Tongue (tissue), 2 donors: ENCODE measurements around the gene SAA4. TPM values are rescaled to one million over a fixed set of nuclear protein-coding genes. Genes with fewer than 3 reads are reported as not detected.
"Not testable (repeated sequence)": the region's sequence is repeated elsewhere in the genome, so short reads cannot be mapped to it uniquely, and the experiment has no call there.

Experiments
- DNase-seq: peaks from one replicate; pipeline ENCODE4 v3.0.0-alpha.2; 2015
- total RNA-seq: library from RNA; depleted of rRNA; stranded (reverse); fragments of >200 nt; gene quantifications from one replicate; pipeline ENCODE4 v1.2.3, GENCODE V29; 2014

The SAA4 gene
- total RNA-seq, 1 donor from 2014 or later = not detected

GRCh38 chr11:18246379-18247190 lies 10.0 kb upstream of the SAA4 start:
- not testable (repeated sequence) for DNase-seq

DNA sequence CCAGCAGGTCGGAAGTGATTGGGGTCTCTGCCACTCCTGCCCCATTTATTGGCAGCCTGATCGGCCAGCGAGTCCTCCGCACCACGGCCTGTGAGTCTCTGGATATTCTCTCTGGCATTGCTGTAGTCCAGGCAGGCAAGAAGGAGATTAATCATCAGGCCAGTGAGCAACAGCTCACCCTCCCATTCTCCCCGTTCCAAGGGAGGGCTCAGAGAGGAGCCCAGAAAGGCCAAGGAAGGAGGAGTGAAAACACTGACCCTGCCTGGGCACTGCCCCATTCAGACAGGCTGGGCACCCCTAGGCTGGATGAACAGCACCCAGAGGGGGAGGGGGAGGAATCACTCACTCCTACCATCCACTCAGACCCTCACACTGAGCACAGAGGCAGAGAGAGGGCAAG lies 8.8 kb upstream of the SAA4 start:
- DNase-seq = no peak

- DNase-seq = peak; percentile 50
These were observed 7.3 kb upstream of the SAA4 start for GRCh38 chr11:18243783-18244362.

GRCh38 chr11:18239655-18240054 lies 3.1 kb upstream of the SAA4 start:
- no peak for DNase-seq

DNA sequence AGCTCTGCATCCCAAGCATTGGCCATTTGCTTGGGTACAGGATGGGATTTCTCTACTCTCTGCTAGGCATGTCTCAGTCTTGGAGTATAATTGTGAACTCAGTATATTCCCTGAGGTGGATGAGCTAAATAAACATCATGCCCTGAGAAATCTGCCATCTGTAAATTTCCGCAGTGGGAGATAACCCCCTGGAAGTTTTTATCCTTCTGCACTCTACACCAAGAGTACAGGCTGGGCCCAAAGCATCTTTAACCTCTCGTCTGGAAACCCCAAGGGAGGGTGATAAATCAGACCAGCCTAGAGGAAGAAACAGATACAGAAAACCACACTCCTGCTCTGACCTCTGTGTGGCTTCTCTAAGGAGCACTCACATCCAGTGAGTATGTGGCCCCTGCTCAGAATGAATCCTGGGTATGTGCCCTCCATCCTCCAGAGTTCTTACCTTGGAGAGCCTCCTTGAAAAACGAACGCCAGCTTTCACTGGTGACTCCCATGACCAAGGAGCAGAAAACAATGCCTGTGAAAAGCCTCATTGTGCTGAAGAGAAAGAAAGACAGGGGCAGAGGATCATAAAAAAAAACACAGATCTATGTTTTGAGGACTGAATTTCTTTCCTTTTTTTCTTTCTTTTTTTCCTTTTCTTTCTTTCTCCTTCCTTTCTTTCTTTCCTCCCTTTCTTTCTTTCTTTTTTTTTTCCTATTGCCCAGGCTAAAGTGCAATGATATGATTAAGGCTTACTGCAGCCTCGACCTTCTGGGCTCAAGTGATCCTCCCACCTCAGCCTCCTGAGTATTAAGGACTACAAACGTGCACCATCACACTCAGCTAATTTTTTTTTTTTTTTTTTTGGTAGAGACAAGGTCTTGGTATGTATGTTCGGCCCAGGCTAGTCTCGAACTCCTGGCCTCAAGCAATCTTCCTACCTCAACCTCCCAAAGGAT lies 938 bp downstream of the SAA4 start:
- DNase-seq = no peak

GRCh38 chr11:18233912-18234311 lies 2.7 kb downstream of the SAA4 start:
- no peak for DNase-seq

DNA sequence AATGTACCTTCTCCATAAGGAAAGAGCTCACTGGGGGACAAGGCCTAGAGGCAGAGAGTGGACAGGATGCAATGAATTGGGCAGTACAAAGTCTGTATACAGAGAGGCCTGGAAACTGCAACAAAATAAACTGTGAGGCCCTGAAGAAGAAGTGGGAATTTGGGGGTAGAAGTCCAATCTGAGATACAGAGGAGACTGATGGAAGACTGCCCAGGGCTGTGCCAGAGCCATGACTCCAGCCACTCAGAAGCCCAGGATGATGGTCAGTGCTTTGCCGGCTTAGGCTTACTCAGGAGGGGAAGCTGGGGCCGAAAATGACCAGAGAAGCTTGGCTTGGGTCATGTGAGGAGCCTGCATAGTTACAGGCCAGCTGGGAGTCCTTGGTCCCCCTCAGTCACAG lies 5.7 kb downstream of the SAA4 start:
- no peak for DNase-seq

DNA sequence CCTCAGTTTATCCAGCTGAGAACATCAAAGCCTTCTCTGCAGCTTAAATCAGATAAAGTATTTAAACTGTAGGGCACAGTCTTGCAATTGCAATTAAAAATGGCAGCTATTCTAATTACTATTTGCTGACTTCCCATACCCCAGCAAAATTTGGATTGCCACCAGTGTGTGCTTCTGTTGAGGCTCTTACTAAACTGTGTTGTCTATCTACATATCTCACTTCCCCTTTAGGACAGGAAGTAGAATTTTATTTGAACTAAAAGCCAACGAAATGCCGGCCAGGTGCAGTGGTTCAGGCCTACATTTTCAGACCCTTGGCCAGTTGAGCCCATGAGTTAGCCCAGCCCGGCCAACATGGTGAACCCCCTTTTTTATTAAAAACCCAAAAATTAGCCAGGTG lies 7.1 kb downstream of the SAA4 start:
- no peak for DNase-seq

- DNase-seq = no peak
These were observed 10.7 kb downstream of the SAA4 start for GRCh38 chr11:18225913-18226312.

- DNase-seq = no peak
These were observed 12.8 kb downstream of the SAA4 start for GRCh38 chr11:18223591-18224387.

- DNase-seq = no peak
These were observed 13.7 kb downstream of the SAA4 start for GRCh38 chr11:18222814-18223421.

- DNase-seq = no peak
These were observed 15.2 kb downstream of the SAA4 start for GRCh38 chr11:18221274-18221876.

DNA sequence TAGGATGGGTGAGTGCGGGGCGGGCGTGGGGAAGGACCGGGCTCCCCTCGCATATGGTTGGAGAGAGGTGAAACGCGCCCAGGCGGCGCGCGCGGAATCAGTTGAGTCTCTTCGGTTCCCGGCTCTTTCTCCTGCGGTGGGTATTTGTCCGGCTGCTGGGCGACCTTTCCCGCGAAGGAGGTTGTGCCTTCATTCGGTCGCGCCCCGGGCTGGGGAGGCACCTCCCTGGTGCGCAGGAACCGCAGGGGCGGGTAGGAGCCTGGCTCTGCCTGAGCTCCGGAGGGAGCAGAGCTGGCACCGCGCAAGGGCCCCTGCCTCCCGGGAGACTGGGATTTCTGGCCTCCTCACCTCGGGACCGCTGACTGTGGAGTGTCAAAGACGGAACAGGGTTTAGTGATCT lies 27.5 kb downstream of the SAA4 start:
- no peak for DNase-seq

DNA sequence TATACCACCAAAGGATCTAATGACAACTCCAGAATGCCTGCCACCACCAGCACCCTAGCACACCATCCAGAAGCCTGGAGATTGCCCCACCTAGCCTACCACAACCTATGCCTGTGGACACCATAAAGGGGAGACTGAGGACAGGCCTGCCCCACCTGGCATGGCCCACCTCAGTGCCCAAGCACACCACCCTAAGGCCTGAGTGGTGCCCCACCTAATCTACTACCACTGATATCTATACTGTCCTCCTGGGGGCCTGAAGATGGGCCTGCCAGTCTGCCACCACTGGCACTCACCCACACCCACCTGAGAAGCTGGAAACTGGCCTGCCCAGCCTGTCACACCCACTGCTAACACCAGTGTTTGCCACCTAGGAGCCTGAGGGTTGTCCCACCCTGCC lies 31.8 kb downstream of the SAA4 start:
- DNase-seq = no peak

DNA sequence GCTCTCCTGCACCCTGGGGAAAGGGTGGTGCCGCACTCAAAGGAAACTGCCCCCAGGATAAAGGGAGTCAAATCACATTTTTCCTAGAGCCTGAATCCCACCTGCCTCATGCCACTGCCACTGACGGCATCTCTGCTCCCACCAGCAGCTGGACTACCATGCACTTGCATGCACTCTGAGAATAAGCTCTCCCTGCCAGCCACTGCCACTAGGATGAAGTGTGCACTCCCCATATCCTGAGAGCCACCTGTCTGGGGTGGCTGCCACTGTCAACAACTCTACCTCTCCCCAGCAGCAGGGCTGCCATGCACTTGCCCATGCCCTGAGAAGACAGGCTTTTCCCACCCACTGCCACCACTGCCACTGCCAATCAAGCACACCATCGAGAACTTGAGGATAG lies 32.4 kb downstream of the SAA4 start:
- DNase-seq = no peak

GRCh38 chr11:18203723-18204122 lies 32.9 kb downstream of the SAA4 start:
- peak; percentile 2 for DNase-seq

DNA sequence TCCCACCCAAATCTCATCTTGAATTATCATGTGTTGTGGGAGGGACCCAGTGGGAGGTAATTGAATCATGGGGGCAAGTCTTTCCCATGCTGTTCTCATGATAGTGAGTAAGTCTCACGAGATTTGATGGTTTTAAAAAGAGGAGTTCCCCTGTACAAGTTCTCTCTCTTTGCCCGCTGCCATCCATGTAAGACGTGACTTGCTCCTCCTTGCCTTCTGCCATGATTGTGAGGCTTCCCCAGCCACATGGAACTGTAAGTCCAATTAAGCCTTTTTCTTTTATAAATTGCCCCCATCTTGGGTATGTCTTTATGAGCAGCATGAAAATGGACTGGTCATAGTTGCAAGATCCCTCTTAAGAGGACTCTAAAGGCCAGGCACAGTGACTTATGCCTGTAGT lies 38.9 kb downstream of the SAA4 start:
- not testable (repeated sequence) for DNase-seq

GRCh38 chr11:18196532-18196931 lies 40.1 kb downstream of the SAA4 start:
- no peak for DNase-seq

GRCh38 chr11:18193010-18193409 lies 43.6 kb downstream of the SAA4 start:
- no peak for DNase-seq

DNA sequence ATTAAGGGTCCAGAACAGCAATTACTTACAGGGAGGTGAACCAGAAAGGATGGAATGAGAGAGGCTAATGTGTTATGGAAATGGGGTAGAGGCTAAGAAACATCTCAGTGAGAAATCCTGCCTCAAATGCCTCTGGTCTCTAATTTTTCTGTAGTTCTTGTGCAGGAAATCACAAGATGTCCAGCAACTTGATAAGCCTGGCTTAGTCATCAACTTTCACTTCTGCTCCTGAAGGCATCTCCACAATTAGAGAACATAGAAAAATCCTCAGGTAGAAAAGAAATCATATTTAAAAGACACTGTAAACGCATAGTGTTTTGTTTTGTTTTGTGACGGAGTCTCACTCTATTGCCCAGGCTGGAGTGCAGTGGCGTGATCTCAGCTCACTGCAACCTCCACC lies 45.2 kb downstream of the SAA4 start:
- DNase-seq = no peak
